Left hindlimb (tissue), 1 donor: Measurements from ENCODE around the gene CERS1.
A peak's percentile ranks its signal among the peaks of the same experiment; 100 is the strongest.

Source experiments
- DNase-seq: peaks from one replicate; pipeline ENCODE4 v3.0.0-alpha.2; 2018

The CERS1 gene

DNA sequence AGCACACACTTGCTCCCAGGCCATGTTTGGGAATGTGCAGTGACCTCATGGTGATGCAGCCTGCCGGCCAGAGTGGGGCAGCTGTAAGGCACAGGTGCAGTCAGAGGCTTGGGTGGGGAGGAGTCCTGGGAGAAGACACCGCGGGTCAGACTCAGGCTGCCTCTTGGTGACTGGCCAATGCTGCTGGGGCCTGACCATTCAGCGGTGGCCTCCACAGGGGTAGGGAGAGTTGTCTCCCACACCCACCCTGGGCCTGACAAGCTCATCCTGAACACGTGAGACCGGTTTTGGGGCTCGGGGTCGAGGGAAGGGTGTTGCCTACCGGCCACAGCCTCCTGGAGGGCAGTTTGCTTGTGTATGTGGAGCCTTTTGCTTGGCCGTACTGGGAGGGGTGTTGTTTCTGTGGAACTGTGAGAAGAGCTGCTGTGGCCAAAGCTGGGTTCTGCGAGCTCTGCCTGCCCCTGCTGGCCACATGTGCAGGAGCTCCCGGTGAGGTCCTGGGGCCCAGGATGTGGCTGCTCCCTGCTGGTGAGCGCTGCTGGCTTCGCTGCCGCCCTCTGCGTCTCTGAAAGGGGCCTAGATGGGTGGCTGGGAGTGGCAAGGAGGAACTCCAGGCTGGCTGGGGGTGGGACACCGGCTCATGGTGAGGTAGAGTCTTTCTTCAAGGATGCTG, 42.1 kb downstream of the CERS1 start:
- DNase-seq = no peak

GRCh38 chr19:18852648-18853047, 43.3 kb downstream of the CERS1 start:
- DNase-seq = no peak

GRCh38 chr19:18851673-18852325, 44.2 kb downstream of the CERS1 start:
- no peak for DNase-seq

DNA sequence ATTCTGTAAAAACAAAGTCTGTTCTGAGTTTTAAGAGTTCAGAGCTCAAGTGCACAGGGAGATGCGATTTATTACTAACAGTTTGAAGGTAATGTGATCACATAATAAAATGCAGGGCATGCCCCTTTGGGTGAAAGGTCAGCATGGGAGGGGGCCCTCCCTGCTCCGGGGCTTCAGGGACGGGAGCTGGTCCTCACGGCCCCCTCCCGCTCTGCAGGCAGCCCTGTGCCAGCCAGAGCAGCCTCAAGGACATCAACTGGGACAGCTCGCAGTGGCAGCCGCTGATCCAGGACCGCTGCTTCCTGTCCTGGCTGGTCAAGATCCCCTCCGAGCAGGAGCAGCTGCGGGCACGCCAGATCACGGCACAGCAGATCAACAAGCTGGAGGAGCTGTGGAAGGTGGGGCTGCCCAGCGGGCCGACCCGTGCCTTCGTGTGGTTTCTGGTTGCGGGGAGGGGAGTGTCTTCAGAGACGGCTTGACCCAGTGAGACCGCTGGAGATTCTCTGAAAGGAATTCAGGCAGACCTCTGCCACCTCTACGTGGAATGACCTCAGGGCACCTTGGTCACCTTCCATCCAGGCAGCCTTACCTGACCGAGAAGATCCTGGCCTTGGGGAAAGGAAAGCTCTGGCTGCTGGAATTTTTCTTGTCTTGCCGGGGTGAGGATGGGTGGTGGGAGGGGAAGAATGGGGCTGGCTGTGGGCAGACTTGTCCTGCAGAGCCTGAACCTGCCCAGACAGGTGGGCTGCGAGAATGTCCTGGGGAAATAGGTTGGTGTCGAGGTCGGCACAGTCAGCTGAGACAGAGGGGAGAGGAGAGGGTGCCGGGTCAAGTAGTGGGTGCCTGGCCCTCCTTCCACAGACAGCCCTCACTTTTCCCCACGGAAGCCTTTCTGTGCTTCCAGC, 45.2 kb downstream of the CERS1 start:
- no peak for DNase-seq

- no peak for DNase-seq
These were observed 46.0 kb downstream of the CERS1 start for GRCh38 chr19:18849838-18850400.

GRCh38 chr19:18848878-18849661, 46.9 kb downstream of the CERS1 start:
- peak; percentile 78 for DNase-seq

GRCh38 chr19:18847549-18848463, 48.2 kb downstream of the CERS1 start:
- no peak for DNase-seq

GRCh38 chr19:18846862-18847548, 49.0 kb downstream of the CERS1 start:
- DNase-seq = peak; percentile 85

DNA sequence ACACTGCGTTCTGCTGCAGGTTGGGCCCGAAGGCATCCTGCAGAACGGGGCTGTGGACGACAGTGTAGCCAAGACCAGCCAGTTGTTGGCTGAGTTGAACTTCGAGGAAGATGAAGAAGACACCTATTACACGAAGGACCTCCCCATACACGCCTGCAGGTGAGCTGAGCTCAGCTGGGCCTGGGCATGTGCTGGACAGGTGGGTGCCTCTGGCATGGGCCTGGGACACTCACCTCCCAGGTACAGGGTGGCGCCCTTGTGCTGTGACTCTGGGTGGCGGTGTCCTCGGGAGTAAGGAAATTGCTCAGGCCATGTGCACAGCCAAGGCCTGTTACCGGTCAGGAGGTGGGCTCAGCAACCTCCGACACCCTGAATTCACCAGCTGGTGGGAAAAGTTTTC, 50.0 kb downstream of the CERS1 start:
- DNase-seq = no peak

- DNase-seq = no peak
These were observed 51.1 kb downstream of the CERS1 start for GRCh38 chr19:18844806-18845329.

- DNase-seq = no peak
These were observed 52.0 kb downstream of the CERS1 start for GRCh38 chr19:18843960-18844359.

DNA sequence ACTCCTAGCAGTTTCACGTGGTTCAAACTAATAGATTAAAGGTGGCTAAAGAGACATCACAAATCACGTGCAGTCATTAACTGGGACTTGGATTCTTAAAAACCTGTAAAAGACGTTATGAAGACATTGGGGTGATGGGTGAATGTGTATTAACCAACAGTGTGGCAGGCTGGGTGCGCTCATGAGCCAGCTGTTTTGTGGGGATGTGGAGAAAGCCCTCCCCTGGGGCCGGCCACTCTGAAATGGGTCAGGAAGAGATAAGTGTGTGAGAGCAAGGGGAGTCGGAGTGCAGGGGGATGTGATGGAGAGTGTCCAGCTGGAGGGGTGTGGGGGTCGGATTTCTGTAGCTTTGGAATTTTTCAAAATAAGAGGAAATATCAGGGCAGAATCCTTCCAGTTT, 53.8 kb downstream of the CERS1 start:
- DNase-seq = no peak

DNA sequence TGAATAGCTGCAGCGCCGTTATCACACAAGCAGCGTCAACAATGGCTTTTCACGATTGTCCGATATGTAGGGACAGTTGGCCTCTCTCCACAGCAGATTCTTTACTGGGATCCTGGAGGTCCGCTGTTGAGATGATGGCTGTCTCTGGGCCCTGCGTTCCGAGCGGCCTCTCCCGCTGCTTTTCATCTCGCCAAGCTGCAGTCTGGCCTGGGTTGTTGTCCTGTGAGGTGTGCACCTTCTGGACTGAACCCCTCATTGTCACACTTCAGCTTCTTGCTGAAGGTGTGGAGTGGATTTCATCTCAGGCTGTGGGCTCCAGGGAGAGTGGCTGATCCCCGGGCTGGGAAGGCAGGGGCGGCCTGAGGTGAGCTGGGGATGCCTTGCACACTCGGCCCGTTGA, 54.6 kb downstream of the CERS1 start:
- no peak for DNase-seq

GRCh38 chr19:18840288-18841267, 55.4 kb downstream of the CERS1 start:
- no peak for DNase-seq

DNA sequence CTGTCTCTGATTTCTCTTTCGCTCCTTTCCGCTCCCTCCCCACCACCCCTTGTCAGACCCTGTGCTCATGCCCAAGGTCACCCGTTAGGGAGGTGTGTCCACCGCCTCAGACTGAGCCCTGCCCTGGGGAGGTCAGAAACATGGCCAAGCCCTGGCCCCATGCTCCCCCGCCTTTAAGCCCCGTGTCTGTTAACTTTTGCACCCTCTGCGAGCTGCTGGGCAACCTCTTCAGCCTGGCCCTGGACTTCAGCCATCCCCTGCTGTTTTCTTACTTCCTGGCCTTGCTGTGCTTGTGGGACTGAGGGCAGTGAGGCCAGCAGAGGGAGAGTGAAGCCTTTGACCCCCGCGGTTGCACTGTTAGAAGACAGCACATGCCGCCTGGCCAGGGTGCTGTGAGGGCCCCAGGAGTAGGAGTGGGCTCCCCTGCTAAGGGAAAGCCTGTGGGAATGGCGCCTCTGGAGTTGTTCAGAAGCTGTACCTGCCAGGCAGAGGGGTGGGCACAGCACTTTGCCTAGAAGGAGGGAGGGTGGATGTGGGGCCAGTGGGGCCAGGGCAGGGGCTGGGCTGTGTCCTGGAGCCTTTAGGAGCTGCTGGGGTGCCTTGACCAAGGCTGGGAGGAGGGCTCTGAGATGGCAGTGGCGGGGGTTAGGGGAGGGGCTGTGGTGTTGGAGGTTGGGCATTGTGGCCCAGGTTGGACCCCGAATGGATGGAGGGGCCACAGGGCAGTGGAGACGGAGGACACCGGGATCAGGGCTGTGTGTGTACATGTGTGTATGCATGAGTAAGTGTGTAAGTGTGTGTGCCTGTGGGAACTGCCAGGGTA, 56.3 kb downstream of the CERS1 start:
- DNase-seq = no peak

DNA sequence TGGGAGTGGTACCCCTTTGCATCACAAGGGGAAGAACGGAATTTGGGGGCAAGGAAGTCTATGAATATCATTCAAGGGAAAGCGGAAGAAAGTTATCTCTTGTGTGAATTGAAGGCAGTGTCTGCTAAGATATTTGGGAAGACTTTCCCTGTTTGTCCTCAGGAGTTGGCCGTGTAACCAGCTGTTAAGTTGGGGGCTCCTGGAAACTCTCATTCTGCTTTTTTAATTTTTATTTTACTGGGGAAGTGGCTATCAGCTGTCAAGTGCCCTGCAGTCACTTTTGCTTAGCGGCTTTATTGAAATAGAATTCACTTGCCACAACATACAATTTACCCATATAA, 61.3 kb downstream of the CERS1 start:
- no peak for DNase-seq

DNA sequence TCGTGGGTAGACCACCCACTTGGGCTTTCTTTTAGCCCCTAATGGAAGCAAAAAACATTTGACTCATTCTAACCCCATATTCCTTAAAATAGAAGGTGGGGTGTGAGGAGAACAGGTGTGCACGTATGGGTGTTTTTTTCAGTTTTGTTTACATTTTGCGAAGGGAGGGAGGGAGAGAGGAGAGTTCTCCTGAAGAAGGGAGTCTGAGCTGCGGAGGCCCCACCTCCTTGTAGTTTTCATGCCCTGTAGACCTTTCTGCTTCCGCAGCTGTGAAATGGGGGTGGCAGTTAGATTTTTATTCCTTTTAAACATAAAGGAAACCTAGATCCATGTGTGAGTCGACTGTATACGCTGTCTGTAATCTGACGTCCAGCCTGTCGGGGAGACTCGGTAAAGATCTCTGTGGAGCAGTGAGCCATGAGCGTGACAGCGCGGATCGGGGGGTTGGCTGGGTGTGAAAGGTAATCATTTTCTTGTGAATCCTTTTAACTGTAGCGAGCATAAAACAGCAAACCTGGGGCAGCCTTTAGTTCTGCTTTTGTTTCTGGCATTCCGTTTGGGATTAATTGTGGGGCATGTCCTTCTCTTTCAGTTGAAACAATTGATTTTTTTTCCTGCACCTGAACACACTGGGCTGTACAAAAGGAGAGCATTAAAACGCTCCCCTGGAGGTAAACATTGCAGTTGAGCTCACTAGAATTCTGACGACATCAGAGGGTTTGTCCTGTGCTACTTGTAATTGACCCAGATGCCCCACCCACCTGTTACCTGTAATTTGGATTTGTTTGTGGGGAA, 61.9 kb downstream of the CERS1 start:
- DNase-seq = no peak

DNA sequence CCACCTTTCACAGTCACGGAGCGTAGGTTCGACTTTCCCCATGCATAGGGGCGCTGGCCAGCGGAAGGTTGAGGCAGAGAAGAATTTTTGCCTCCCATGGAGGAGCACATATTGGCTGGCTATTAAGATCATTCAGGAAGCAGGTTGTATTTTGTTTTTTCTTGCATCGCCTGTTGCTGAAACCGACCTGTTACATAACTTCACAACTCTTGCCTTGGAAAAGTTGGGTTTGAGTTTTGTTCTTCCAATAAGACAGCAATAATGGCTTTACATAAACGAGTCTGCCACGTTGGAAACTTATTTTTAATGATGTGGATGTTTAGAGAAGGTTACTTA, 62.8 kb downstream of the CERS1 start:
- DNase-seq = no peak
